Colonic mucosa (tissue), 4 donors: Measurements from ENCODE around the gene MPDU1. TPM values are rescaled to one million over a fixed set of nuclear protein-coding genes. Genes with fewer than 3 reads are reported as not detected.
A peak's percentile ranks its signal among the peaks of the same experiment; 100 is the strongest.

Experiments used
- DNase-seq: peaks from one replicate; pipeline ENCODE4 v3.0.0-alpha.2; 2020
- H3K27ac ChIP-seq: fragments of 200-600 bp; one replicate; pipeline ENCODE4 v1.8.0; 2021
- H3K27me3 ChIP-seq: fragments of 200-600 bp; one replicate; pipeline ENCODE4 v1.8.0; 2021
- H3K36me3 ChIP-seq: fragments of 200-600 bp; one replicate; pipeline ENCODE4 v1.8.0; 2021
- H3K4me1 ChIP-seq: fragments of 200-600 bp; one replicate; pipeline ENCODE4 v1.8.0; 2021; ENCODE audit warnings: mild to moderate bottlenecking
- H3K4me3 ChIP-seq: fragments of 200-600 bp; one replicate; pipeline ENCODE4 v1.8.0; 2021
- H3K9ac ChIP-seq, 2 donors: one replicate each; pipeline ENCODE4 v1.7.0; 2013; ENCODE audit warnings: control low read depth in 2 of 2, low read depth in 2 of 2, low read length in 2 of 2
- H3K9me3 ChIP-seq: fragments of 200-600 bp; one replicate; pipeline ENCODE4 v1.8.0; 2021
- intact Hi-C: fragments of 100-400 bp; cut with DNase I; formaldehyde crosslinking; loops from one replicate; pipeline ENCODE4 v1.14.1; 2022
- total RNA-seq, 2 donors: library from RNA; stranded (reverse); fragmentation: NEBNext Ultra II Directional in 1 of 2; extraction: Animal tissue kit (Norgen Biotek cat#: 25700) in 1 of 2; gene quantifications; one replicate each; pipeline ENCODE4 v1.2.1, GENCODE V29; 2021
- TF ChIP-seq, protein P1 (sequence below): fragments of 200-600 bp; IDR thresholded peaks from one replicate; pipeline ENCODE4 v1.8.0; 2022; ENCODE audit warnings: antibody characterized with exemption, mild to moderate bottlenecking
- donor health status: healthy.
- donor health status: DM: no; HTN: no; CAD: no.
- donor health status: DM: no; HTN: no; CAD: no.

Gene MPDU1
- total RNA-seq, 2 donors from 2014 or later: 80.1 to 111 TPM

DNA sequence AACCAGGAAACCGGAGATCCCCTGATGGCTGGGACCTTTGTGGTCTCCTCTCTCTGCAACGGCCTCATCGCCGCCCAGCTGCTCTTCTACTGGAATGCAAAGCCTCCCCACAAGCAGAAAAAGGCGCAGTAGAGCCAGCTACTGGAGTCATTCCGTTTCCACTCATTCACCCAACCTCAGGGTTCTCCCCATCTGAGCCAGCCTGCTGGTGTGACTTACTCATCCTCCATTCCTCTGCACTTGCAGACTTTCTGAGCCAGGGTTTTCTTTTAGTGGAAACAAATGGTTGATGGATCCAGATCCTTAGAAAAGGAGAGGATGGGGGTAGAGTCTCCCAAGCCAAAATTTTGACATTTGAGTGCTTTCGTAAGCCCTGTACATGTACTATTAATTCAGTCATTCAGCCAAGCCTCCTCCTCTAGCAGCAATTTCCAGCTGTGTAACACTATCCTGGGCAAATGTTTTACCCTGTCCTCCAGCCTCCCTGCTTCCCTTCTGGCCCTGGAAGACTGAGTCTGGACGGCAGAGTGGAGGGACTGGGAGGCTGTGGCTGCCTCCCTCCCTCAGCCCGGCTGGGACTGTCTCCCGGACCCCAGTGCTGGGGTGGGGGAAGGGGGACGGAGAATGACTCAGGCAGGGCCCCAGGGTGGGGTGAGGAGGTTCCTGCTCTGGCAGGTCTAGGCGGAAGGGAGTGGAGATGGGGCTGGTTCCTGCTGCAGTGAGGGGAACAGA lies 3.9 kb downstream of the MPDU1 start:
- intact Hi-C loops: loop anchor here (10.0 kb wide), 1 partner anchor 153 kb away; the partner anchor contains the start of genes FGF11 and TMEM102
- TF ChIP-seq, protein P1, sequence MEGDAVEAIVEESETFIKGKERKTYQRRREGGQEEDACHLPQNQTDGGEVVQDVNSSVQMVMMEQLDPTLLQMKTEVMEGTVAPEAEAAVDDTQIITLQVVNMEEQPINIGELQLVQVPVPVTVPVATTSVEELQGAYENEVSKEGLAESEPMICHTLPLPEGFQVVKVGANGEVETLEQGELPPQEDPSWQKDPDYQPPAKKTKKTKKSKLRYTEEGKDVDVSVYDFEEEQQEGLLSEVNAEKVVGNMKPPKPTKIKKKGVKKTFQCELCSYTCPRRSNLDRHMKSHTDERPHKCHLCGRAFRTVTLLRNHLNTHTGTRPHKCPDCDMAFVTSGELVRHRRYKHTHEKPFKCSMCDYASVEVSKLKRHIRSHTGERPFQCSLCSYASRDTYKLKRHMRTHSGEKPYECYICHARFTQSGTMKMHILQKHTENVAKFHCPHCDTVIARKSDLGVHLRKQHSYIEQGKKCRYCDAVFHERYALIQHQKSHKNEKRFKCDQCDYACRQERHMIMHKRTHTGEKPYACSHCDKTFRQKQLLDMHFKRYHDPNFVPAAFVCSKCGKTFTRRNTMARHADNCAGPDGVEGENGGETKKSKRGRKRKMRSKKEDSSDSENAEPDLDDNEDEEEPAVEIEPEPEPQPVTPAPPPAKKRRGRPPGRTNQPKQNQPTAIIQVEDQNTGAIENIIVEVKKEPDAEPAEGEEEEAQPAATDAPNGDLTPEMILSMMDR: no peak
- H3K9ac ChIP-seq: no peak overlapping the region
- DNase-seq: no peak
- no peaks in the 10 kb centered on the region for H3K27me3 ChIP-seq
- H3K9me3 ChIP-seq: no peaks in the 10 kb centered on the region
- no peak overlapping the region for H3K27ac ChIP-seq
- no peak overlapping the region for H3K4me3 ChIP-seq
- peaks cover 7% of the 10 kb centered on the region for H3K4me1 ChIP-seq
- peaks cover 13% of the 10 kb centered on the region for H3K36me3 ChIP-seq

- no peak overlapping the region for H3K27ac ChIP-seq
- H3K36me3 ChIP-seq: peaks cover 24% of the 10 kb centered on the region
- H3K4me3 ChIP-seq: peak overlapping the region; percentile 28
- DNase-seq: no peak
- peak overlapping the region in 1 of 2 donors; percentile 12 for H3K9ac ChIP-seq
- H3K4me1 ChIP-seq: peaks cover 3% of the 10 kb centered on the region
- H3K9me3 ChIP-seq: no peaks in the 10 kb centered on the region
- no peaks in the 10 kb centered on the region for H3K27me3 ChIP-seq
- TF ChIP-seq, protein P1: no peak
- intact Hi-C loops: loop anchor here (10.0 kb wide), 1 partner anchor 154 kb away; the partner anchor contains the start of genes FGF11 and TMEM102
Observed at GRCh38 chr17:7588553-7589203, 5.0 kb downstream of the MPDU1 start.

DNA sequence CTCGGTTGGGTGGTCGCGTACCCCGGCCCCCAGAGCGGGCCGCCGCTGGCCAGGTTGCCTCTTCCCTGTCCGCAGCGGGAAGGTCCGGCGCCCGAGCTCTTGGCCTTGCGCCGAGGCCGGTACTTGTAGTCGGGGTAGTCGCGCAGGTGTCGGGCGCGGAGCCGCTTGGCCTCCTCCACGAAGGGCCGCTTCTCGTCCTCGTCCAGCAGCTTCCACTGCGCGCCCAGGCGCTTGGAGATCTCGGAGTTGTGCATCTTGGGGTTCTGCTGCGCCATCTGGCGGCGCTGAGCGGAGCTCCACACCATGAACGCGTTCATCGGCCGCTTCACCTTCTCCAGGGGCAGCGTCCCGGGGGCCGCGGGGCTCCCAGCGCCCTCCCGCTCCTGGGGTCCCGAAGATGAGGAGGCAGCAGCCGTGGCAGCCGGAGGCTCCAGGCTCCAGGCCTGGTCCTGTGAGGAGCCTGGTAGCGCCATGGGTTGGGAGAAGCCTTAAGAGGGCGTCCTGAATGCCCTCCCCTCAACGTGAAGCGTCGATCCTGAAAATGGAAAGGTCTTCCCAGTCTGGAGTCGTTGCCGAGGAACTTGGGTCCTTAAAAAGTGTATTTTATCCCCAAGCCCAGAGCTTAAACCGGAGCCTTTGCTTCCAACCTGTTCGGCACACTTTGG lies 5.7 kb downstream of the MPDU1 start:
- H3K4me1 ChIP-seq: peaks cover 3% of the 10 kb centered on the region

GRCh38 chr17:7589891-7590691 lies 6.4 kb downstream of the MPDU1 start, which contains the start of gene SOX15:
TSS of gene SOX15 (minus strand) at chr17:7590094. CDS start at chr17:7589676, 418 bp downstream.
- DNase-seq: peak; percentile 42
- Histone ChIP-seq H3K9ac (peak within 1 kb of the TSS in 1 of 2 donors; percentile 46), H3K4me3 (peak within 1 kb of the TSS; percentile 28), H3K27ac (no peak within 1 kb of the TSS), H3K27me3 (no peaks in the 10 kb centered on the region), H3K36me3 (peaks cover 38% of the 10 kb centered on the region), H3K4me1 (peaks cover 3% of the 10 kb centered on the region), H3K9me3 (no peaks in the 10 kb centered on the region)
- intact Hi-C loops: loop anchor here (10.0 kb wide), 1 partner anchor 155 kb away; the partner anchor contains the start of genes FGF11 and TMEM102
- TF ChIP-seq, protein P1: no peak

More for the DNA sequence above, 5.7 kb downstream of the MPDU1 start:
- Histone ChIP-seq H3K9me3 (no peaks in the 10 kb centered on the region), H3K27me3 (no peaks in the 10 kb centered on the region), H3K9ac (peak overlapping the region in 1 of 2 donors; percentile 46), H3K27ac (no peak overlapping the region), H3K36me3 (peaks cover 31% of the 10 kb centered on the region), H3K4me3 (peak overlapping the region; percentile 28)
- intact Hi-C loops: loop anchor here (10.0 kb wide), 1 partner anchor 155 kb away; the partner anchor contains the start of genes FGF11 and TMEM102
- TF ChIP-seq, protein P1: peak; percentile 73
- peak; percentile 82 for DNase-seq
